GM12874 (cell line): ENCODE measurements around the gene CCNG2.

Experiments
- CTCF ChIP-seq: IDR thresholded peaks from 2 replicates; pipeline ENCODE4 v1.5.1; 2011; ENCODE audit warnings: low read depth, mild to moderate bottlenecking, control low read depth, low read length, moderate library complexity; ENCODE audit not compliant: insufficient read depth

The CCNG2 gene

DNA sequence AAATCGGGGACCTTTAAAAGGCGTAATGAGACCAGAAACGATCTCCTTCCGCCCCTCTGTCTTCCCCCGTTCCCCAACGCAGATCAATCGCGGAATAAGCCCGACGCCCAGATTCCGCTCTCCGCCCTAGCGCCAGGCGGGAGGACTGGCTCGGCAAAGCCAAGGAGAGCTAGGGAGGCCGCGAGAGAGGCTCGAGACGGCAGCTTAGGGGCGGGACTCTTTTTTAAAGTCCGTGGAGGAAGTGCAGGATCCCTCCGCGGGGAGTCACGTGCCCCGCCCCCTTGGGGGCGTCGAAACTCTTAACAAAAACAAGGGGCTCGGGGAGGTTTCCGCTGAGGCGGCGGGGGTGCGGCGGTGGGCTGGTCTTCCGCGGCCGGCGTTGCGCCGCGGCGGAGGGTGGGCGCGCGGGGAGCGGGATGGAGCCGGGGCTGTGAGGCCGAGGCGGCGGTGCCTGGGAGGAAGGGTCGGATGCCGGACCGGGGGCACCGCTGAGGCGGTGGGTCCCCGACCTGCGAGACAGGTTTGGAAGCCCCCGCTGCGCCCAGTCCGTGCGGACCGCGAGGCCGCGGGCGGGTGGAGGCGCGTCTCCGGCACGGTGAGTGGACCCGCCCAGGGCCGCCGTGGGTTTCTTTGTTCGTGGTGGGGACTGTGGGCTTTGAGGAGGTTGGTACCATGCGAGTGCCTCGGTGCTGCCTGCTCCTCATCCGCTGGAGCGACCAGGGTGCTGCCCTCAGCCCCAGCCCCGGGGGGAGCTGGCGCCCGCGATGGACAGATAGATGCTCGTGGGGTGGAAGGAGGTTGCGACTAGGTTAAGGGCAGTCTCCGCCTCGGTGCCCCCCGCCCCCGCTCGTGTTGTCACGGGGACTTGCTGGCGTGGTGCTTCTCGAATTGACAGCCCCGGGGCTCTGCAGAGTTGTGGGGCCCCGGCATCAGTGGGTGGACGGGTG lies at the start of gene CCNG2:
CCNG2 (plus strand) TSS at position 296 of the 947 bp plus-strand sequence. CDS start 1,326 bp downstream, outside the sequence.
- no peak for TF ChIP-seq CTCF

DNA sequence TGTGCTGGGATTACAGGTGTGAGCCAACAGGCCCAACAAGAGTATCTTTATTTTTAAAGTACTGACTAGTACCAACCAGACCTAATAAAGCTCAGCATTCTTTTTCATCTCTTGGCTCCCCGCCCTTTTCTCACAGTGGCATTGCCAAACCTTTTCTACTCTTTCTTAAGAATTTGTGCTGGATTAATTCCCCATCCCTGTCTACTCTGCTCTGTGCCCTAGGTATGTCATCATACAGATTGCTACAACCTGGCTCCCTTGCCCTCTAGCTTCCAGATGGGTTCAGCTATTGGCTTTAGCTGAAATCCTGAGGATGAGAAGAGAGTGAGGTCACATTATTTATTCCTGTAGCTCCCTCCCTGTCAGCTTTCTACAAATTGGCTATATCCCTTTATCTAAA lies 46.3 kb upstream of the CCNG2 start:
- no peak for TF ChIP-seq CTCF

GRCh38 chr4:77113069-77113468 lies 43.9 kb upstream of the CCNG2 start:
- TF ChIP-seq CTCF: no peak

DNA sequence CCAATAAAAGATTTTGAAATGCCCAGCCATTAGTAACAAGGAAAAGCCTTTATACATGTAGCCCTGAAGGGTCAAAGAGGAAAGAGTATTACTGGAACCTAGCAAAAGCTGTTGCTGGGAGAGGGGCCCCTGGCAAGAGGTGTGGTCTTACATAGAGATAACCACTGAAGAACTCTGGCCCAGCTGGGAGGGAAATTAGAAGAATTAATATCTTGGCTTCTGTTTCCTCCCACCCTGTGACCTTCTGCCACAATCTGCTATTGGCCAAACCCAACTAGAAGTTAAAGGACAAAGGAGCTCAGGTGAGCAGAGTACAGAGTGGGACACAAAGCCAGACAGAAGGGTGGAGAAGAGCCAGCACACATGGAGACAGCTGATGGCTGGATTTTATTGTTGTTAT lies 39.3 kb upstream of the CCNG2 start:
- TF ChIP-seq CTCF: no peak

DNA sequence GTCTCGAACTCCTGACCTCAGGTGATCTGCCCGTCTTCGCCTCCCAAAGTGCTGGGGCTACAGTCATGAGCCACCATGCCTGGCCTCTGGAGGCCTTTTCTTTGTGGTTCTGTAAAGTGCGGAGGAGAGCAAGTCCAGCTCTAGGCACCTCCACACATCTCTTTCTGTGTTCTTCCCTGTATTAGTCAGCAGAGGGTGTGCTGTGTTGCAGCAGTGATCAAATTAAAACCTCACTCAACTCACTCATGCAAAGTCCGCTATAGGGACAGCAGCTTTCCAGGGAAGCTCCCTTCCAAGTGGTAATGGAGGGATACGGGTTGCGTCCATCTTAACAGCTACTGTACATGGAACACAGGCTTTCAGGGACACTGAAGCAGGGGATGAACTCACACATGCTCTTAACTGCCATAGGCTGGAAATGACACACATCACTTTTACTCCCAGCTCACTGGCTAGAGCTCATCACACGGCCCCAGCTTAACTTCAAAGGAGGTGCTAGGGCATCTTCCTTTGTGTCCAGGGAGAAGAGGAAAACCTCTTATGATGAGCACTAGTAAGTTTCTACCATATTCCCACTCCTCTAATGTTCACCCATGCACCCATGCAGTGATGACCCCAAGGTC lies 36.0 kb upstream of the CCNG2 start:
- no peak for TF ChIP-seq CTCF

- TF ChIP-seq CTCF: no peak
Measured at GRCh38 chr4:77121736-77122240, 35.2 kb upstream of the CCNG2 start.

DNA sequence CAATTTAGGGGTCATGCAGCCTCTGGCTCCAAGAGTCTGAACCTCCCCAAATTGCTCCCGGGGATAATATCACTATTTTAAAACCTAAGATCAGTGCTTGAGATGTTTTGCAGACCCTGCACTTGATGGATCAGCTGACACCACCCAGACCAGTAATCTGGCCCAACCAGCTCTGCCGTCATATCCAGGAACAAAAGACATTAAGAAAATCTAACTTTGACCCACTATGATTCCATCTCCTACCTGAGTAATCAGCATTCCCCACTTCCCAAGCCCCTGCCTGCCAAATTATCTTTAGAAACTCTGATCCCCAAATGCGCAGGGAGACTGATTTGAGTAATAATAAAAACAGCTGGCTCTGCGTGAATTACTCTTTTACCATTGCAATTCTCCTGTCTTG lies 34.4 kb upstream of the CCNG2 start:
- TF ChIP-seq CTCF: no peak
